GM23338 (cell line): Measurements from ENCODE around the gene ARAP1.

ENCODE experiments used
- CREB1 ChIP-seq: fragments of 250-450 bp; sonication (Bioruptor Pico); IDR thresholded peaks from 2 replicates; pipeline ENCODE4 v1.5.0; 2020; ENCODE audit warnings: low read depth, mild to moderate bottlenecking, moderate library complexity
- CTCF ChIP-seq, 2 experiments: fragments of 200-600 bp in 1 of 2; sonication (generic) in 1 of 2; conservative IDR thresholded peaks; 2 replicates each; pipeline versions ENCODE4 v1.5.1 to v1.6.1; 2016 to 2017; ENCODE audit warnings: antibody characterized with exemption in 2 of 2, low read depth in 2 of 2, mild to moderate bottlenecking in 2 of 2, moderate library complexity in 1 of 2
- EZH2 ChIP-seq: fragments of 200-600 bp; sonication (generic); IDR thresholded peaks from one replicate; pipeline ENCODE4 v1.8.0; 2017; ENCODE audit warnings: antibody characterized with exemption, mild to moderate bottlenecking, low read depth; ENCODE audit not compliant: unreplicated experiment
- EZH2phosphoT487 ChIP-seq: fragments of 200-600 bp; sonication (generic); IDR thresholded peaks from one replicate; pipeline ENCODE4 v1.8.1; 2018; ENCODE audit warnings: antibody characterized with exemption; ENCODE audit not compliant: unreplicated experiment
- JUNB ChIP-seq: IDR thresholded peaks from one replicate; pipeline ENCODE4 v1.6.1; 2016; ENCODE audit warnings: antibody characterized with exemption; ENCODE audit not compliant: unreplicated experiment
- NANOG ChIP-seq: IDR thresholded peaks from 2 replicates; pipeline ENCODE4 v1.6.1; 2016; ENCODE audit warnings: antibody characterized with exemption, borderline replicate concordance
- POLR2AphosphoS5 ChIP-seq: IDR thresholded peaks from 2 replicates; pipeline ENCODE4 v1.6.1; 2016; ENCODE audit warnings: antibody characterized with exemption, low read depth
- ZNF114 ChIP-seq: fragments of 250-450 bp; sonication (Bioruptor Pico); IDR thresholded peaks from 2 replicates; pipeline ENCODE4 v1.5.0; 2020; ENCODE audit warnings: mild to moderate bottlenecking, moderate library complexity
- ZNF331 ChIP-seq: fragments of 250-450 bp; sonication (Bioruptor Pico); IDR thresholded peaks from 2 replicates; pipeline ENCODE4 v1.5.0; 2020; ENCODE audit warnings: low read depth, mild to moderate bottlenecking, moderate library complexity
- TF ChIP-seq, protein P1 (sequence below): IDR thresholded peaks from one replicate; pipeline ENCODE4 v1.6.1; 2018; ENCODE audit warnings: antibody characterized with exemption; ENCODE audit not compliant: unreplicated experiment
- TF ChIP-seq, protein P2 (sequence below): IDR thresholded peaks from 2 replicates; pipeline ENCODE4 v1.6.1; 2016; ENCODE audit warnings: antibody characterized with exemption

DNA sequence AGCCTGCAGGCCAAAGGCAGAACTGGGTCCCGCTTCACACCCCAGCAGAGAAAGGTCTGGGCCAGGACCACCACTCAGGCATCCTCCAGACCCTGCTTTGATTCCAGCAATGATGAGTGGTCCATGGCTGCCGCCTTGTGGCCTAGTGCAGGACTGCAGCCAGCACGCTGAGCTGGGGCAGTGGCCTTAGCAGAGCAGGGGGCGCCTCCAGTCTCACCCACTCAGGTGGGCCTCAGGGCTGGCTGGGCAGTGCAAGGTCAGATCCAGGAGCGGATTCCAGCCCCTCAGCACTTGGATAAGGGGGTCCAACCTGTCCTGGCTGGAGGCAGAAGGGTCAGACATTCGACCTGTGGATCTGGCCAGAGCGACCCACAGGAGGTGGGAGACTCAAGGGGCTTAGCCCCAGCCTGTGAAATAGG is 68.4 kb downstream of the ARAP1 start:
- TF ChIP-seq CTCF (conservative IDR thresholded peaks at IDR 0.05; ENCODE audit: low read depth in 2 of 2) (peak; percentile 87 to 98), CREB1 (no peak), EZH2phosphoT487 (no peak), EZH2 (no peak), NANOG (no peak), JUNB (no peak), POLR2AphosphoS5 (no peak; the same call in 1 of the 2 replicates), ZNF114 (CRISPR knock-in tag) (no peak), ZNF331 (CRISPR knock-in tag) (no peak)
- TF ChIP-seq, protein P1, sequence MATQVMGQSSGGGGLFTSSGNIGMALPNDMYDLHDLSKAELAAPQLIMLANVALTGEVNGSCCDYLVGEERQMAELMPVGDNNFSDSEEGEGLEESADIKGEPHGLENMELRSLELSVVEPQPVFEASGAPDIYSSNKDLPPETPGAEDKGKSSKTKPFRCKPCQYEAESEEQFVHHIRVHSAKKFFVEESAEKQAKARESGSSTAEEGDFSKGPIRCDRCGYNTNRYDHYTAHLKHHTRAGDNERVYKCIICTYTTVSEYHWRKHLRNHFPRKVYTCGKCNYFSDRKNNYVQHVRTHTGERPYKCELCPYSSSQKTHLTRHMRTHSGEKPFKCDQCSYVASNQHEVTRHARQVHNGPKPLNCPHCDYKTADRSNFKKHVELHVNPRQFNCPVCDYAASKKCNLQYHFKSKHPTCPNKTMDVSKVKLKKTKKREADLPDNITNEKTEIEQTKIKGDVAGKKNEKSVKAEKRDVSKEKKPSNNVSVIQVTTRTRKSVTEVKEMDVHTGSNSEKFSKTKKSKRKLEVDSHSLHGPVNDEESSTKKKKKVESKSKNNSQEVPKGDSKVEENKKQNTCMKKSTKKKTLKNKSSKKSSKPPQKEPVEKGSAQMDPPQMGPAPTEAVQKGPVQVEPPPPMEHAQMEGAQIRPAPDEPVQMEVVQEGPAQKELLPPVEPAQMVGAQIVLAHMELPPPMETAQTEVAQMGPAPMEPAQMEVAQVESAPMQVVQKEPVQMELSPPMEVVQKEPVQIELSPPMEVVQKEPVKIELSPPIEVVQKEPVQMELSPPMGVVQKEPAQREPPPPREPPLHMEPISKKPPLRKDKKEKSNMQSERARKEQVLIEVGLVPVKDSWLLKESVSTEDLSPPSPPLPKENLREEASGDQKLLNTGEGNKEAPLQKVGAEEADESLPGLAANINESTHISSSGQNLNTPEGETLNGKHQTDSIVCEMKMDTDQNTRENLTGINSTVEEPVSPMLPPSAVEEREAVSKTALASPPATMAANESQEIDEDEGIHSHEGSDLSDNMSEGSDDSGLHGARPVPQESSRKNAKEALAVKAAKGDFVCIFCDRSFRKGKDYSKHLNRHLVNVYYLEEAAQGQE, result no peak
- TF ChIP-seq, protein P2, sequence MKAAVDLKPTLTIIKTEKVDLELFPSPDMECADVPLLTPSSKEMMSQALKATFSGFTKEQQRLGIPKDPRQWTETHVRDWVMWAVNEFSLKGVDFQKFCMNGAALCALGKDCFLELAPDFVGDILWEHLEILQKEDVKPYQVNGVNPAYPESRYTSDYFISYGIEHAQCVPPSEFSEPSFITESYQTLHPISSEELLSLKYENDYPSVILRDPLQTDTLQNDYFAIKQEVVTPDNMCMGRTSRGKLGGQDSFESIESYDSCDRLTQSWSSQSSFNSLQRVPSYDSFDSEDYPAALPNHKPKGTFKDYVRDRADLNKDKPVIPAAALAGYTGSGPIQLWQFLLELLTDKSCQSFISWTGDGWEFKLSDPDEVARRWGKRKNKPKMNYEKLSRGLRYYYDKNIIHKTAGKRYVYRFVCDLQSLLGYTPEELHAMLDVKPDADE, result no peak
